T-helper 1 cell (primary cell): ENCODE measurements around the gene GCLC.
A peak's percentile ranks its signal among the peaks of the same experiment; 100 is the strongest.

Experiments used
- DNase-seq, 5 donors: peaks; one replicate each; pipeline ENCODE4 v3.0.0-alpha.2; 2012 to 2020

GCLC gene

DNA sequence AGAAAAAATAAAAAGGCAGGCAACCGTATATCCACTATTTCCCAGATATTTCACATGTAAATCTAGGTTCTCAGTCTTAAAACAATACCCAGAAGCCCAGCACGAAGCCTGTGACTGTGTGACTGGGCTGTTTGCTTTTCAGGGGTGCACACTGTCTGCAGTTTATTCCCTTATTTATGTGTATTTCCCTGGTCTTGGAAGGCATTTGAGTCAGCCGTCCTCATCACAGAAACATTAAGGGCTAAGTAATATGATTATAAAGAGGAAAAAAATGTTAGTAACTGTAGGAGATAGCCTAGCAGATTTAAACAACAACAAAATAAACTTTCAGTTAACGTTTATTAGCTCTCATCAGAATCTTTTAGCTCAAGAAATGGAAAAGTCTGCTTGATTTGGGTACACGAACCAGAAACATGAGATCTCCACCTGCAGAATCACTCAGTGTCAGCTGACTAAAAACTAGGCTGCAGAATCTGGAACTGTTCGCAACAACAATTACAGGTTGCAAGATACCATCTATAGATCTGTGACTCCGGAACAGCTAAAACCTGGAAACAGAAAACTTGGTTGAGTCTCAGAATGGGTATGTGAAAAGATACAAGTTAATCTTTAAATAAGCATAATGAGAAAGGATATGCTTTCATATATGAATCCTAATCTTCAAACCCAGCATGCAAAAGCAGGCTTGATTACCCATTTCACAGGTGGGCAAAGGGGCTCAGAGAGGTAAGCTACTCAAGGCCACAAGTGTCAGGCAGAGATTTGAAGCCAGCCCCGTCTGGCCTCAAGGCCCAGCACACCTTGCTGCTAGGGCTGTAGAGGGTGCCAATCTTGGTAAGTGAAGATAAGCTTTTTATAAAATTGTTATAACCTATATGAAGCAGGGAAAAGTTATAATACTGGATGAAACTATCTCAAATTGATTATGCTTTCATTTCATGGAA is 21.1 kb downstream of the GCLC start:
- DNase-seq = no peak

GRCh38 chr6:53520320-53520928 is 24.5 kb downstream of the GCLC start:
- DNase-seq = no peak

DNA sequence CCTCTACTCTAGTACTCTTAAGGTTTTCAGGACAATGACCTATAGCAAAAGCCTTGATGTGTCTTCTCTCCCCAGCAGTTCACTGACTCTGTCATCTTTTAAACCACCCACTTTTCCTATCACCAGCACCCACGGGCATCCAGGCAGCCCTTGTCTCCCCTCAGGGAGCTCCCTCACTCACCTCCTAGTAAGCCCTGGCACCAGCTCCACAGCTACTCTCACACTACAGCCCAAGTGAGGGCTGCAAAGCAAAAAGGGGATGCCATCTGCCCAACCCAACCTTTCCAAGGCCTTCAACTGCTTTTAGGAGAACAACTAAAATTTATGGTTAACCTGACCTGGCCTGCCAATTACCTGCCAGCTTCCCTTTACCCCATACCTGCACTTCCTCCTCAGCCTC is 26.0 kb downstream of the GCLC start:
- no peak for DNase-seq

GRCh38 chr6:53517021-53517420 is 27.9 kb downstream of the GCLC start:
- DNase-seq = no peak

DNA sequence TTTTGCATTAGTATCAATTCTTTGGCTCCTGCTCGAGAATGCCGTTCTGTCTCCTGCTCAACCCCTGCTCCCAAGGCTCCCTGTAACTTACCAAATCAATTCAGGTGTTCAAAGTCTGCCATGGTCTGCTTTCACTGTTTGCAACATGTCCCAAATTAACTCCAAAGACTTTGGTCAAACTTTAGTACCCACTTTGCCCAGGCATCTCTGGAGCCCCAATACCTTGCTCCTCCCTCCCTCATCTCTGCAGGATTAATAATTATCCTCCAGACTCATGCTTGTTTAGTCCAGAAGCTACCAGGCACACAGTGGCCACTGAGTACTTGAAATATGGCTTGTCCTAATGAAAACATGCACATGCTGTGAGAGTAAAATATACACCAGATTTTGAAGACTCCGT is 30.2 kb downstream of the GCLC start:
- DNase-seq = no peak

GRCh38 chr6:53513519-53513966 is 31.4 kb downstream of the GCLC start:
- DNase-seq = no peak

DNA sequence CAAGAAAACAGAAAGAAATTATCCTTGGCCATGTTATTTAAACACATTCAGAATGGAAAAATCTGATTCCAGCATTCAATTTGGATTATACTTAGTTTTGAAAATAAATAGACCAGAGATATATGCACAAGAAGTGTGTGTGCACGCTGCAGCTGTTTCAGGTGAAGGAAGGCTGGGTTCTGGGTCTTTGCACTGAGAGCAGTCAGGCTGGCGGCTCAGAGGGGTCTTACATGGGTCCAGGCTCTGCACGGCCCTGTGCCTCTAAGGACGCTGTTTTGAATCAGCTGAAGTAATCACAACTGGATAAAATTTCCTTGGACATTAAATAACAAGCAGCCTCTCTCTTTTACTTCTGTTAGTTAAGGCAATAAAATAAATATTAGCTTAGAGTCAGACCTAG is 31.8 kb downstream of the GCLC start:
- DNase-seq = no peak

DNA sequence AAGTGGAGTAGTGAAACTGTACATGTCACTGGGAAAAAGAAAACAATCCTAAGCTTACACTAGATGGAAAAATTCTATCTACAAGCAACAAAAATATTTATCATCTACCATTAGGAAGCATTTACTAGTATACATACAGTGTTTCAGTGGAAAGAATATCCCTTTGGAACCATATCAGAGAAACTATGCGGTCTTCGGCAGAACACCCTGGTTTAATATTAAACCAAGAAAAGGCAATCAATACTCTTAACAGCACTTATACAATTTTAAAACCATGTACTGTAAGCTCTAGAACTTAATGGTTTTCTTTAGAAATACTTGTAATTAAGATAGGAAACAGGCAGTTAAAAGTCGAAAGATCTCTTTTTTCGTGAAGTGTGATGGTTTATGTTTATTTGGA is 32.3 kb downstream of the GCLC start:
- DNase-seq = no peak

DNA sequence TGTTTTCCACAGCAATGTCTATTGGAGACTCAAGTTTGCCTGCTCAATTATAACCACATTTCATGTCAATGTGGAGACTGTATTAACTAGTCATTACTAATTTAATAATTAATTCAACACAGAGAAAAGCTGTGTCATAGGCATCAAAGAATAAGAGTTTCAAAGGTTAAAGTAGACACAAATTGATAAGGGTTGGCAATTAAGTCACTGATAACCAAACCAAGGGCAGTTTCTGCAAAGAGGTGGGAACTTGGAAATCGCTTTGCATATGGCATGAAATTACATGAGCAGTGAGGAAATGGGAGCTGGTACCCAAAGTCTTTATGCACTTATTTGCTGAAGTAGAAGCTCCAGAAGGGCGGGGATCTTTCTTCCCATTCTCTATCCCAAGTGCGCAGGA is 34.2 kb downstream of the GCLC start:
- DNase-seq = no peak

- DNase-seq = no peak
Observed at GRCh38 chr6:53506872-53507271, 38.0 kb downstream of the GCLC start.

DNA sequence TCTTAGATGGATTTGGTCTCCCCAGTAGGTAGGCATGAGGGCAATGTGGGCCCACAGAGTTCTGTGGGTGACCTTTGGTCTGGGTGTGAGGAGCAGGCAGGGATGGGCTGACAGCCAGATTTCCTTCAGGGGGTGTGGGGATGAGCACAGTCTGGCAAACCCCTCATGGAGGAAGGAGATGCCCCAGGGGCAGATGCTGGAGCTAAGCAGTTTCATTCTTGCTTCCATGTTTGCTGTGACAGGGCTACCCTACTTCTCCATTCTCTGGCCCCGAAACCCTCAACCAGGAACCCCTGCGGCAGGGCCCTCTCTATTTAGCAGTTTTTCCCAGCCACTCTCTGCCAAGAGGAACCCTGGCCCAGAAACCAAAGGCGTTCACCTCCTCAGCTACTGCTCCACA is 40.4 kb downstream of the GCLC start:
- no peak for DNase-seq

GRCh38 chr6:53503060-53503459 is 41.8 kb downstream of the GCLC start:
- DNase-seq = no peak

GRCh38 chr6:53501432-53501831 is 43.5 kb downstream of the GCLC start:
- DNase-seq = no peak

DNA sequence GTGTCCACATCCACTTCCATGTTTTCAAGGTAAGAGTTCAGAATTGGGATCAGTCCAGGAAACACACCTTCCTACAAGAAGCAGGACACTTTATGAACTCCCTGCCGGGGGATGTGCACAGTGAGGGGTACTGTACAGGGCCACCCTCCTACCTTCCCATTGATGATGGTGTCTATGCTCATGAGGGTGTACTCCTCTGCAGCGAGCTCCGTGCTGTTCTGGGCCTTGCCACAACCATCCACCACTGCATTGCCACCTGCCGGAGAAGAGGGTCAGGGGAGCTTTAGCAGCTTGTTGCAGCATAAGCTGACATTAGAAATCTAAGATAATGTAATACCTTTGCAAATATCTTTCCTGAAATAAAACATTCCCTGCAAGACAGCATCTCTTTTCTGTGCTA is 44.8 kb downstream of the GCLC start:
- no peak for DNase-seq

DNA sequence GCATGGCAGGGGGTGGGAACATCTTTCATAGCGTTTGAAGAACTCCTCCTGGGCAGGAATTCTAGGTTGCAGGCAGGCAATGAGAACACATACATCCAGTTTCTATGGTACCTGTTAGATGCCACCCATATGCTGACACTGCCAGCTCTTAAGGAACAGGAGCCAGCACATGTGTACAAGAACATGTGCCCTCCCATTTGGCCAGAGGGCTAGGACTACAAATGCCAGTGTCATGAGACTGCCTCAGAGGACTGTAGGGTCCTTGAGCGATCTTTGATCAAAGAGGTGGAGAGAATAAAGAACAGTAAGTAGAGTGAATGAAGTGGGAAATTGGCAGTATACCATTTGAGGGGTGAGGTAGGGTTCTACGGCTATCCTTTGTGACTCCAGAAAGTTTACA is 45.8 kb downstream of the GCLC start:
- DNase-seq = no peak

DNA sequence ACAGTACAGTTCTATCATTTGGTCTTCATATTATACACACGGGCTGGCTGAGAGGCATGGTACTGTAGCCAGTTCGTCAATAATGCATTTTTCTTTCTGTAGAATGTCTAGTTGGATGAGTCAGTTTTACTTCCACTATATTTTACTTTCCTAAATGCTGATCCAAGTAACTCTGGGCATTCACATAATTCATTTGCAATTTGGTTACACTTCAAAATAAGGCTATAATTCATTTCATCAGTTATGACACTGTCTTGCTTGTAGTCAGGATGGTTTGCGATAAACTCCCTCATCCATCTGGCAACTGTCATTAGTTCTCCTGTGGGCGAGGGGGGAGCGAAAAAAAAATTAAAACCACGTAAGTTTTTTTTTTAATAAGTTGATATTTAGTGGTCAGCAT is 46.3 kb downstream of the GCLC start:
- no peak for DNase-seq

DNA sequence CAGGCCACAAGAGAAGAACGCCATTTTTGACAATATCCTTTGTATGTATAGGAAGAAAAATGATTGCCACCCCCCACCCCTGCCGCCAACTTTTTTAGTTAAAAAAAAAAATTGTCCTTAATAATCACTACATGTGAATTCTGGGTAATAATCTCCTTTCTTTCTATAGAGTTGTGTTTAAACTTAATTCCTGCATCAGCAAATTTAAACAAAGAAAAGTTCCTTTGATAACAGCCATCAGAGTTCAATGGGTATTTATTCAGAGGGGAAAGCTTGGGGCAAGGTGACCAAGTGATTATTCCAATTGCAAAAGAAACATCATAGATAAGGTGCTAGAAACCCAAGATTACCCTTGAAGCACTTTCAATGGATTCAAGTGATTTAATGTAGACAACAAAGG is 47.0 kb downstream of the GCLC start:
- DNase-seq = no peak

DNA sequence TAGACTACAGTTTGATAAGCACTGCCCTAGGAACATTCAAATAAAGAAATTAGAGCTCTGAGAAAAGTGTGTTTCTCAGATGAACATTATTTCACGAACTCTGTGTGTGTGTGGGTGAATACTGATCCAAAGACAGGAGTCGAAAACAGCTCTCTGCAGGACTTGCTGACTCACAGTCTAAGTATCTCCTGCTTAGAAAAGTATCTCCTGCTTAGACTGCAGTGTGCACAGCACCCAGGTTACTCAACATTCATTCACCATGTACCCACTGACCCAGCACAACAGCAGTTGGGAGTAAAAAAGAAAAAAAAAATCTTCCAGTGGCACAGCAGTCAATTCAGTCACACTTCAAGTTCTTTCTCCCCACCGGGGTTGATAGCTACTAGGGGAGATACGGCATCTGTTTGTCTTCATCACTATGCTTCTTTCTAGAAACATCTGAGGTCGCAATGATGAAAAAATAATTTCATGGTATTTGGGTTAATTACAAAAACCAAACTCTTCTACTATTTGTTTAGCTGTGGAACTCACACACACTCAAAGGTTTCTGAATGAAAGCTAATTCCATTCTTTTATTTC is 48.0 kb downstream of the GCLC start:
- no peak for DNase-seq

GRCh38 chr6:53495506-53496499 is 49.1 kb downstream of the GCLC start:
- DNase-seq = no peak

DNA sequence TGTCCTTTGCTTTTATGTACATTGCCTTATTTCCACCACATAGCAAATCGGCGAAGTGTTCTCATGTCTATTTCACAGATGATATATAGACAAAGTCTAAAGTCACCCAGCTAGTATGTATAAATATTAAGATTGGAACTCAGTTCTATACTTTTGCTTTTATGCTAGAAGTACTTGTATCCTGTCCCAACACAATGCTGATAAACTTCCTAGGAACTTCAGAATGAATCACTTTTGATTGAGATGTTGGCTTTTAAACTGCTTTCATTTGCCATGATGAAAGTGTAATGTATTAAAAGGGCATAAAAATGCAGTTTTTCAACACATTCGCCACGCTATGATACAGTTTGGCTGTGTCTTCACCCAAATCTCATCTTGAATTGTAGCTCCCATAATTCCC is 50.8 kb downstream of the GCLC start:
- DNase-seq = no peak

DNA sequence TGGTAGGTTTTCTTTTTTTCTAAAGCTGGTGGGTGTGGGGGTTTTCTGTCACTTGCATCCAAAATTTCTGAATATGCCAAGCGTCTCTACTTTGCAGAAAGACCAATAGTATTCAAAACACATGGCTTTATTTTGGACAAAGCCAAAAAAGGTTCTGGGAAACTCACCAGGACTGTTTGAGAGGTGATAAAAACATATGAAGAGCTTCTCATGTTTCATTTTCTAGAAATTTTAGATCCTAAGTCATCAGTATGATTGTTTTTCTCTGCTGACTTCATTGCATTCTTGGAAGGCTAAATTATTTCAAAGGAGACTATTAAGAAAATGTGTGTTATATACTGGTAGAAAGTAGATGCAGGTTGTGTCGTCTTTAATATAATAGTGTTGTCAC is 51.3 kb downstream of the GCLC start:
- DNase-seq = no peak

- DNase-seq = peak in 1 of 5 donors; percentile 44
Observed at GRCh38 chr6:53492860-53493634, 51.9 kb downstream of the GCLC start.
